ENCODE measurements around the gene CCR5AS.

Gene CCR5AS

DNA sequence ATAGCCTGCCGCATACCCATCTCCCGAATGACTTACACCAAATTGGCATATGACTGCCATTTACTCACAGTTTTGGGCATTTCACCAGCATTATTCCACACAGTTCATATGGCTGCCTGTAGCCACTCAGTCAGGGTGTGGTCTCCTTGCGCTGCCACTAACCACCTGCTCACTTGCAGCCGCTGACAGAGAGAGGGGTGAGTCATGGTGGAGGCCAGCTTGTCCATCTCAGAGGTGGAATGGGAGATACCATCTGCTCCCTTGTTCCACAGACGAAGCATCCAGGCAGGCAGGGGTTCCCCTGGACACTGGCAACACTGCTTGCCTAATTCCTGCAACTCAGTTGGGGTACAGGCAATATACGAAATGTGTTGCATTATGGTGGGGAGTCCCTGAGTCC, 15.8 kb upstream of the CCR5AS start:
- no peaks in the 10 kb centered on the region for H3K36me3 ChIP-seq (ENCODE audit: insufficient read depth, low read length)
- no peak overlapping the region for H3K4me3 ChIP-seq (ENCODE audit: low read length)
- no peaks in the 10 kb centered on the region for H3K27me3 ChIP-seq (ENCODE audit: insufficient read depth, low read length)
- no peak overlapping the region for H2AFZ ChIP-seq (ENCODE audit: low read depth, low read length)
- no peaks in the 10 kb centered on the region for H3K9me3 ChIP-seq (ENCODE audit: low read length)
- H3K4me1 ChIP-seq (ENCODE audit: insufficient read depth, low read length) = no peaks in the 10 kb centered on the region

- Histone ChIP-seq H3K4me3 (ENCODE audit: low read length) (no peak overlapping the region), H3K27me3 (ENCODE audit: insufficient read depth, low read length) (no peaks in the 10 kb centered on the region), H3K36me3 (ENCODE audit: insufficient read depth, low read length) (no peaks in the 10 kb centered on the region), H2AFZ (ENCODE audit: low read depth, low read length) (no peak overlapping the region), H3K9me3 (ENCODE audit: low read length) (no peaks in the 10 kb centered on the region), H3K4me1 (ENCODE audit: insufficient read depth, low read length) (no peaks in the 10 kb centered on the region)
These were observed 14.1 kb upstream of the CCR5AS start for GRCh38 chr3:46420931-46421330.

GRCh38 chr3:46419816-46420215, 12.9 kb upstream of the CCR5AS start:
- H3K4me3 ChIP-seq (ENCODE audit: low read length) = no peak overlapping the region
- H3K4me1 ChIP-seq (ENCODE audit: insufficient read depth, low read length) = no peaks in the 10 kb centered on the region
- no peaks in the 10 kb centered on the region for H3K9me3 ChIP-seq (ENCODE audit: low read length)
- no peak overlapping the region for H2AFZ ChIP-seq (ENCODE audit: low read depth, low read length)
- no peaks in the 10 kb centered on the region for H3K27me3 ChIP-seq (ENCODE audit: insufficient read depth, low read length)
- H3K36me3 ChIP-seq (ENCODE audit: insufficient read depth, low read length) = no peaks in the 10 kb centered on the region

DNA sequence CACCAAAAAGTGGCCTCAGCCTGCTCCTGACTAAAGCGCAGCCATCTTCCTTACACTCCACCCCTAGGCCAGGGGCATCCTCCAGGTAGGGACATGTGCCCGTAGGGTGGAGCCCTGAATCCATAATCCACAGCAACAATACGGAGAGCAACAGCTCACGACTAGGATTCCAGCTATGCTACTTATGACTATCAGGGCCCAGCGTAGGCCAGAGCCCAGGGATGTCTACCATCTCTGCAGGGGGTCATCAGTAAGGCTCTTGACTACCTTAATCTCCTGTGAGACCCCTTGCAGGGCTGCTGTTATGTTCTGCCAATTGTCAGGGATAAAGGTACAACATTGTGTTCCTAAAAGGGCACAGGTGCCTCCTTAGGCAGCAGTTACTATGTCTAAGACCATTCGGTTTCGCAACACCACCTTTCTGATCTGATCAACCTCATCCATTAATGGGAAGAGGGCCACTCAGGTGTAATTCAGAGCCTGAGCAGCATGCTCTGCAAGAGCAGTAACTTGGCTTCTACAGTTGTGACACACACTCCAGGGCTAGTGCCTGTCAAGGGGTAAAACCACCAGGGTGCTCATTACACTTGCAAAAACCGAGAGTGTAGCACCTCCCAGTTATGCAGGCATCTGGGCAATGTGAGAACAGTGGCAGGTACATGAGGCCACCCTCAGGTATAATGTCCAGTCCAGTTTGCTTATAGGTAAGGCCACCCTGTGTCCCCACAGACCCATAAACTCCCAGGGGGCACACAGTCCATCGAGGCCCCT, 11.2 kb upstream of the CCR5AS start:
- Histone ChIP-seq H2AFZ (ENCODE audit: low read depth, low read length) (no peak overlapping the region), H3K27me3 (ENCODE audit: insufficient read depth, low read length) (no peaks in the 10 kb centered on the region), H3K9me3 (ENCODE audit: low read length) (no peaks in the 10 kb centered on the region), H3K4me1 (ENCODE audit: insufficient read depth, low read length) (no peaks in the 10 kb centered on the region), H3K4me3 (ENCODE audit: low read length) (no peak overlapping the region), H3K36me3 (ENCODE audit: insufficient read depth, low read length) (no peaks in the 10 kb centered on the region)

DNA sequence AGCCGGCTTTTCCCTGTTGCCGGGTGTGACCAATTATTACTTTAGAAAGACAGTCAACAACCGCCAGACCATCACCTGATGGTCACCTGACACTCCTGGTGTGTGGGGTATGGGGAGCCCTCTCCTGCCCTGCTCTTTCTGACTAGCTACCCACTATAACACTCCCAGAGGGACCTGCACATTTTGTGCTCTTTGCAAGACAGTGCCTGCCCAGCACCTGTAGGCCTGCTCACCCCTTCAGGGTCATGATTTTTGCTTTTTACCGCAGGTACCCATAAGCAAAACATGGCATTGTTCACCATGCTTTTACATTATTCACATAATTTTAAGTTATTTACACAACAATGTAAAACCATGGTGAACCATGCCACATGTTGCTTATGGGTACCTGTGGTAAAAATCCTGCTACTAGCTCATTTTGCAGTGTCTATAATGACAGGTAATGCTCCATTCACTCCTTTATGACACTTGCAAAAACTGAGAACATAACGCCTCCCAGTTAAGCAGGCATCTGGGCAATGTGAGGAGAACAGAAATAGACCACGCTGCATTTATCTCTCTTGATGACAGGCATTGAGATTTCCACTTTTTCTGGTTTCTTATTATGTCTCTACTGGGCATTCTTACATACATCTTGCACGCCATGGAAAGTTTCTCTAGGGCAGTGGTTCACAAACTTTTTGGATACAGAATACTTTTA, 10.1 kb upstream of the CCR5AS start:
- Histone ChIP-seq H3K27me3 (ENCODE audit: insufficient read depth, low read length) (no peaks in the 10 kb centered on the region), H3K4me3 (ENCODE audit: low read length) (no peak overlapping the region), H2AFZ (ENCODE audit: low read depth, low read length) (no peak overlapping the region), H3K9me3 (ENCODE audit: low read length) (no peaks in the 10 kb centered on the region), H3K4me1 (ENCODE audit: insufficient read depth, low read length) (no peaks in the 10 kb centered on the region), H3K36me3 (ENCODE audit: insufficient read depth, low read length) (no peaks in the 10 kb centered on the region)

DNA sequence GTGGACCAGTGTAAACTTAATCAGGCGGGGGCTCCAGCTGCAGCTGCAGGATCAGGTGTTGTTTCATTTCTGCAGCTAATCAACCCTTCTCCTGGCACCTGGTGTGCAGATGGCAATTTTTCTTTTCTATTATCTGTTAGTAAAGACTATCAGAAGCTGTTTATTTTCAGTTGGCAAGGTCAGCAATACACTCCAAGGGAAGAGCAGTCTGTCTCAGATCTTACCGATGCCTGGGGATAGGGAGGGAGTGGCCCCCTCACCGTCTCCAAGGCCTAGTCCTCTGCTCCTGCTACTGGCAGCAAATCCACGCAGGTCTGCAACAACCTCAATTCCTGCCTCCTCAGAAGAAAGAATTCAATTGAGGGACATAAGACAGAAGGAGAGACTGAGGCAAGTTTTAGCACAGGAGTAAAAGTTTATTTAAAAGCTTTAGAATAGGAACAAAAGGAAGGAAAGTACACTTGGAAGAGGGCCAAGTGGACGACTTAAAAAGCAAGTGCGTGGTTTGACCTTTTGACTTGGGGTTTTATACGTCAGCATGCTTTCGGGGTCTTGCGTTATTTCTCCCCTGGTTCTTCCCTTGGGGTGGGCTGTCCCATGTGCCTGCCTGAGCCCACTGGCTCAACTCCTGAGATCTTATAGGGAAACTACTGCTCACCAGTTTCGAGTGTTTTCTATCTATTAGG, 9.4 kb upstream of the CCR5AS start:
- H3K4me3 ChIP-seq (ENCODE audit: low read length) = no peak overlapping the region
- H2AFZ ChIP-seq (ENCODE audit: low read depth, low read length) = no peak overlapping the region
- no peaks in the 10 kb centered on the region for H3K4me1 ChIP-seq (ENCODE audit: insufficient read depth, low read length)
- H3K9me3 ChIP-seq (ENCODE audit: low read length) = no peaks in the 10 kb centered on the region
- H3K27me3 ChIP-seq (ENCODE audit: insufficient read depth, low read length) = no peaks in the 10 kb centered on the region
- no peaks in the 10 kb centered on the region for H3K36me3 ChIP-seq (ENCODE audit: insufficient read depth, low read length)

DNA sequence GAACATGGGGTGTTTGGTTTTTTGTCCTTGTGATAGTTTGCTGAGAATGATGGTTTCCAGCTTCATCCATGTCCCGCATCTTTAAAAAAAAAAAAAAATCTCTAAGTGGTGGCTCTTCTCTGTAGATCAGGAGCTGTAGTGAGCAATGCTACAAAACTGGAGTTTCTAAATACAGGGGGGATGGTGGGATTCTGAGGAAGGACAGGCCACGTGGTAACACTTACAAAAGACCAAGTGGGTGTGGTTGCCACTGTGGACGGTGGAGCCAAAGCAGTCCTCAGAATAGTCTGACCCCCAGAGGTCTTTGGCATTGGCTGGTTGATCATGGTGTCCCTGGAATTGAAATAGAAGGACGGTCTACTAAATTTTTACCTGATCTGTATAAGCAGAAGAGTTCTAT, 7.9 kb upstream of the CCR5AS start:
- no peaks in the 10 kb centered on the region for H3K4me1 ChIP-seq (ENCODE audit: insufficient read depth, low read length)
- H3K4me3 ChIP-seq (ENCODE audit: low read length) = no peak overlapping the region
- H3K27me3 ChIP-seq (ENCODE audit: insufficient read depth, low read length) = no peaks in the 10 kb centered on the region
- no peaks in the 10 kb centered on the region for H3K36me3 ChIP-seq (ENCODE audit: insufficient read depth, low read length)
- H3K9me3 ChIP-seq (ENCODE audit: low read length) = no peaks in the 10 kb centered on the region
- no peak overlapping the region for H2AFZ ChIP-seq (ENCODE audit: low read depth, low read length)

- H3K9me3 ChIP-seq (ENCODE audit: low read length) = no peaks in the 10 kb centered on the region
- no peaks in the 10 kb centered on the region for H3K27me3 ChIP-seq (ENCODE audit: insufficient read depth, low read length)
- H3K36me3 ChIP-seq (ENCODE audit: insufficient read depth, low read length) = no peaks in the 10 kb centered on the region
- H3K4me3 ChIP-seq (ENCODE audit: low read length) = no peak overlapping the region
- no peak overlapping the region for H2AFZ ChIP-seq (ENCODE audit: low read depth, low read length)
- H3K4me1 ChIP-seq (ENCODE audit: insufficient read depth, low read length) = no peaks in the 10 kb centered on the region
These were observed 7.1 kb upstream of the CCR5AS start for GRCh38 chr3:46413951-46414350.

- Histone ChIP-seq H2AFZ (ENCODE audit: low read depth, low read length) (no peak overlapping the region), H3K36me3 (ENCODE audit: insufficient read depth, low read length) (no peaks in the 10 kb centered on the region), H3K4me1 (ENCODE audit: insufficient read depth, low read length) (no peaks in the 10 kb centered on the region), H3K27me3 (ENCODE audit: insufficient read depth, low read length) (no peaks in the 10 kb centered on the region), H3K4me3 (ENCODE audit: low read length) (no peak overlapping the region), H3K9me3 (ENCODE audit: low read length) (no peaks in the 10 kb centered on the region)
These were observed 6.0 kb upstream of the CCR5AS start for GRCh38 chr3:46412786-46413298.

DNA sequence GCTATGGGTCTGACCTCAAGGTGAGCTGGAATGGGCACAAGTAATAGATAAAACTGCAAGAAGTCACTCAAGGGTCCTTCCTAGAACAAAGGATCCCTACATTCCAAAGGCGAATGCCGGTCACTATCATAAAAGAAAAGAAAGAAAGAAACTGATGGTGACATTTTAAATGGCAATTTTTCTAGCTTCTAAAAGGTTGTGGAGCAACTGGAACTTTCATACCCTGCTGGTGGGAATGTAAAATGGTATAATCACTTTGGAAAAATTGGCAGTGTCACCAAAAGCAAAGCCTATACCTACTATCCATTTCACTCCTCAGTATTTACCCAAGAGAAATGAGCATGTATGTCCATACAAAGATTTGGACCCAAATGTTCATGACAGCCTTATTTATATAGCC, 4.4 kb upstream of the CCR5AS start:
- H3K4me3 ChIP-seq (ENCODE audit: low read length) = no peak overlapping the region
- no peak overlapping the region for H2AFZ ChIP-seq (ENCODE audit: low read depth, low read length)
- no peaks in the 10 kb centered on the region for H3K9me3 ChIP-seq (ENCODE audit: low read length)
- H3K4me1 ChIP-seq (ENCODE audit: insufficient read depth, low read length) = no peaks in the 10 kb centered on the region
- no peaks in the 10 kb centered on the region for H3K36me3 ChIP-seq (ENCODE audit: insufficient read depth, low read length)
- no peaks in the 10 kb centered on the region for H3K27me3 ChIP-seq (ENCODE audit: insufficient read depth, low read length)

GRCh38 chr3:46410669-46411068, 3.8 kb upstream of the CCR5AS start:
- Histone ChIP-seq H3K4me3 (ENCODE audit: low read length) (no peak overlapping the region), H3K27me3 (ENCODE audit: insufficient read depth, low read length) (no peaks in the 10 kb centered on the region), H3K36me3 (ENCODE audit: insufficient read depth, low read length) (no peaks in the 10 kb centered on the region), H3K4me1 (ENCODE audit: insufficient read depth, low read length) (no peaks in the 10 kb centered on the region), H2AFZ (ENCODE audit: low read depth, low read length) (no peak overlapping the region), H3K9me3 (ENCODE audit: low read length) (no peaks in the 10 kb centered on the region)

DNA sequence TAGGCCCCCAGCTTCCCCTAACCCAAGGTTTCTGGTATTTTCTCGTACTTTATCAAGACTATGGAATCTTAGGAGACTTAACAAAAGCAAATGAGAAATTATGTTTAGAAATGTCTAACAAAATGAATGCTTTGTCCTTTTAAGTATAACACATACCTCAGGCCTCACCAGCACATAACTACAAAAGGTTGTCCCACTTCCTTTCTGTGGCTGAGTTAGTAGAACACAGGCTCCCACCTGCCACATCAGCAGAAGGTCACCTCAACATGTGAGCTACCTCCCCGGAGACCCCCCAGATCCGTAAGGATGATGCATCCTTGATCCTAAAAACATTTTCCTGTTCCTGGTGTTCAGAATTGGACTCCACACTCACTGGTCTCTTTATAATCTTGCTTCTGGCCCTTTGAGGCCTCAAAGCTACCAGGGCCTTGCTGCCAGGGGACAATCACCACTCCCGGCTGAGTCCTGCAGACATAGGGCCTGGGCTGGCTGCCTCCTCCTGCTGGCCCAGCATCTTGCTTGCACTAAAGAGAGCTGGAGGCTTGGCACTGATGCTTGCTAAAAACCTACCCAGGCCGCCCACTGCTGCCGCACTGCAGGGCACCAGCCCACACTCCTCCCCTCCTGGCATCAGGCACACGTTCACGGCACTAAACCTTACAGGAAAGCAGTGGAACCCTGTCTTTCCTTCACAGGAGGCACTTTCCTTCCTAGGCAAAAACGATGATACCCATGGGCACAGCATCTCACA, 3.0 kb upstream of the CCR5AS start:
- no peak overlapping the region for H3K4me3 ChIP-seq (ENCODE audit: low read length)
- no peak overlapping the region for H2AFZ ChIP-seq (ENCODE audit: low read depth, low read length)
- no peaks in the 10 kb centered on the region for H3K9me3 ChIP-seq (ENCODE audit: low read length)
- no peaks in the 10 kb centered on the region for H3K27me3 ChIP-seq (ENCODE audit: insufficient read depth, low read length)
- H3K4me1 ChIP-seq (ENCODE audit: insufficient read depth, low read length) = no peaks in the 10 kb centered on the region
- H3K36me3 ChIP-seq (ENCODE audit: insufficient read depth, low read length) = no peaks in the 10 kb centered on the region

- Histone ChIP-seq H3K4me1 (ENCODE audit: insufficient read depth, low read length) (no peaks in the 10 kb centered on the region), H3K4me3 (ENCODE audit: low read length) (no peak overlapping the region), H3K9me3 (ENCODE audit: low read length) (no peaks in the 10 kb centered on the region), H3K36me3 (ENCODE audit: insufficient read depth, low read length) (no peaks in the 10 kb centered on the region), H2AFZ (ENCODE audit: low read depth, low read length) (no peak overlapping the region), H3K27me3 (ENCODE audit: insufficient read depth, low read length) (no peaks in the 10 kb centered on the region)
These were observed 2.0 kb upstream of the CCR5AS start for GRCh38 chr3:46408853-46409252.
